ENCODE data around the gene CNTN5.

Gene CNTN5

GRCh38 chr11:100072131-100072530 is 1051.4 kb downstream of the CNTN5 start:
- Mint-ChIP-seq H3K4me3 (no peak overlapping the region), H3K4me1 (no peaks in the 10 kb centered on the region), H3K27ac (peak overlapping the region in 1 of 3 experiments; percentile 64), H3K27me3 (ENCODE audit: low read depth) (no peaks in the 10 kb centered on the region), H3K9me3 (no peaks in the 10 kb centered on the region), H3K36me3 (ENCODE audit: low read depth) (no peaks in the 10 kb centered on the region)
- TF ChIP-seq, protein P1, sequence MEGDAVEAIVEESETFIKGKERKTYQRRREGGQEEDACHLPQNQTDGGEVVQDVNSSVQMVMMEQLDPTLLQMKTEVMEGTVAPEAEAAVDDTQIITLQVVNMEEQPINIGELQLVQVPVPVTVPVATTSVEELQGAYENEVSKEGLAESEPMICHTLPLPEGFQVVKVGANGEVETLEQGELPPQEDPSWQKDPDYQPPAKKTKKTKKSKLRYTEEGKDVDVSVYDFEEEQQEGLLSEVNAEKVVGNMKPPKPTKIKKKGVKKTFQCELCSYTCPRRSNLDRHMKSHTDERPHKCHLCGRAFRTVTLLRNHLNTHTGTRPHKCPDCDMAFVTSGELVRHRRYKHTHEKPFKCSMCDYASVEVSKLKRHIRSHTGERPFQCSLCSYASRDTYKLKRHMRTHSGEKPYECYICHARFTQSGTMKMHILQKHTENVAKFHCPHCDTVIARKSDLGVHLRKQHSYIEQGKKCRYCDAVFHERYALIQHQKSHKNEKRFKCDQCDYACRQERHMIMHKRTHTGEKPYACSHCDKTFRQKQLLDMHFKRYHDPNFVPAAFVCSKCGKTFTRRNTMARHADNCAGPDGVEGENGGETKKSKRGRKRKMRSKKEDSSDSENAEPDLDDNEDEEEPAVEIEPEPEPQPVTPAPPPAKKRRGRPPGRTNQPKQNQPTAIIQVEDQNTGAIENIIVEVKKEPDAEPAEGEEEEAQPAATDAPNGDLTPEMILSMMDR (IDR thresholded peaks at IDR 0.05; ENCODE audit: unreplicated experiment in 3 of 3): no peak

DNA sequence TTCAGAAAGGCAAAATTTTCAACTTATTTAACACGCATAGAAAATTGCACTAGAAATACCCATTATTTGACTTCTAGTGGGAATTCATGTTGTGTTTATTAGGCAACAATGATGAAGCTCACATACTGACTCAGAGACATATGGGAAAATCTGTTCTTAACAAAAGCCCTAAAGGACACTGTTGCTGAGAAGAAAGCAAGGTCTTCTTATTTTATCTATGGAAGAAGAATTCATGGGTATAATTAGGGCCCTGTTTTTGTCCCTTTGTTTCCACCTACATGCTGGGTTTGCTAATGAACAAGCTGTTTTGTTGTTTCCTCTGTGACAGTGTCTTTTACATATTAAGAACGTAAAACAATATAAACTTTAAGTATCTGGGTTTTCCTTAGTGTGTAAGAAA is 1059.6 kb downstream of the CNTN5 start:
- Mint-ChIP-seq H3K4me3 (no peak overlapping the region), H3K27me3 (ENCODE audit: low read depth) (no peaks in the 10 kb centered on the region)

GRCh38 chr11:100080821-100081220 is 1060.1 kb downstream of the CNTN5 start:
- Mint-ChIP-seq H3K4me3 (no peak overlapping the region), H3K4me1 (no peaks in the 10 kb centered on the region), H3K36me3 (ENCODE audit: low read depth) (no peaks in the 10 kb centered on the region), H3K27ac (no peak overlapping the region), H3K9me3 (no peaks in the 10 kb centered on the region), H3K27me3 (ENCODE audit: low read depth) (no peaks in the 10 kb centered on the region)
- TF ChIP-seq, protein P1 (IDR thresholded peaks at IDR 0.05; ENCODE audit: unreplicated experiment in 3 of 3): no peak

More for the DNA sequence above, 1059.6 kb downstream of the CNTN5 start:
- Mint-ChIP-seq H3K4me1 (no peaks in the 10 kb centered on the region), H3K27ac (no peak overlapping the region), H3K36me3 (ENCODE audit: low read depth) (no peaks in the 10 kb centered on the region), H3K9me3 (no peaks in the 10 kb centered on the region)
- TF ChIP-seq, protein P1 (IDR thresholded peaks at IDR 0.05; ENCODE audit: unreplicated experiment in 3 of 3): no peak

GRCh38 chr11:100093698-100094097 is 1072.9 kb downstream of the CNTN5 start:
- no peak overlapping the region for H3K4me3 Mint-ChIP-seq
- no peaks in the 10 kb centered on the region for H3K36me3 Mint-ChIP-seq (ENCODE audit: low read depth)
- peaks cover 4% of the 10 kb centered on the region for H3K9me3 Mint-ChIP-seq
- no peak overlapping the region for H3K27ac Mint-ChIP-seq
- TF ChIP-seq, protein P1 (IDR thresholded peaks at IDR 0.05; ENCODE audit: unreplicated experiment in 3 of 3): no peak
- H3K4me1 Mint-ChIP-seq: no peaks in the 10 kb centered on the region
- no peaks in the 10 kb centered on the region for H3K27me3 Mint-ChIP-seq (ENCODE audit: low read depth)

DNA sequence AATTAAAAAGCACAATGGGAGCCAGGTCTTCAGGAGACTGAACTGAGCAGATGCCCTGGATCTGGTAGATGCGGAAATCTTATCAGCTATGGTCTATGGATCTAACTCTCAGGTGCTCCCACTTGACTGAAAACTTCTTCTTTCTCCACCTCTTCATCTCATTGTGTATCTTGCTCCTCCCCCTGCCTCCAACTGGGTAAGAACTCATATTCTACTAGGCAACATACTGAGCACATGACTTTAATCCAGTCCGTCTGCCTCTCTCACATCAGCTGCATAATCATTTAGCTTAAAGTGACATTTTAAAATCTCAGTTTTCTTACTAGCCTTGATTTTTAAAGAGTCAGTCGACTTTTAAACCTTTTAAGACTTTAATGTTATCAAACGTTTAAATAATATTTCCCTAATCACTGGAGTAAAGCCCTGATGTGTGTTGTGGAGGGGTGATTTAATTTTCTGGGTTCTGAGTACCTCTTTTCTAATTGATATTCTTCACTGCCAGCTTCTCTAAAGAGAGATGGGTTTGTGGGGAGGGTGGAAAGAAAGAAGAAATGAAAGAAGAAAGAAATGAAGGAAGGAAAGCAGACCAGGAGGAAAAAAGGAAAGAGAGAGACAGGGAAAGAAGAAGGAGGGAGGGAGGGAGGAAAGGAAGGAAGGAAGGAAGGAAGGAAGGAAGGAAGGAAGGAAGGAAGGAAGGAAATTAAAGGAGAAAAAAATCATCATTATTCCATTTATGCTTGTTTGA is 1073.5 kb downstream of the CNTN5 start:
- Mint-ChIP-seq H3K36me3 (ENCODE audit: low read depth) (no peaks in the 10 kb centered on the region), H3K27me3 (ENCODE audit: low read depth) (no peaks in the 10 kb centered on the region), H3K4me1 (no peaks in the 10 kb centered on the region), H3K27ac (no peak overlapping the region), H3K9me3 (peaks cover 4% of the 10 kb centered on the region), H3K4me3 (no peak overlapping the region)
- TF ChIP-seq, protein P1 (IDR thresholded peaks at IDR 0.05; ENCODE audit: unreplicated experiment in 3 of 3): no peak

GRCh38 chr11:100095809-100096208 is 1075.1 kb downstream of the CNTN5 start:
- no peak overlapping the region for H3K27ac Mint-ChIP-seq
- H3K4me1 Mint-ChIP-seq: no peaks in the 10 kb centered on the region
- H3K27me3 Mint-ChIP-seq (ENCODE audit: low read depth): no peaks in the 10 kb centered on the region
- no peak overlapping the region for H3K4me3 Mint-ChIP-seq
- H3K36me3 Mint-ChIP-seq (ENCODE audit: low read depth): no peaks in the 10 kb centered on the region
- H3K9me3 Mint-ChIP-seq: peaks cover 3% of the 10 kb centered on the region
- TF ChIP-seq, protein P1 (IDR thresholded peaks at IDR 0.05; ENCODE audit: unreplicated experiment in 3 of 3): no peak
